Adrenal gland (tissue), 5 donors: ENCODE results near the gene FAM89A.

Experiments used
- CTCF ChIP-seq, 6 experiments: fragments of 450-650 bp in 4 of 6; fragments of 200-600 bp in 2 of 6; sonication (generic) in 1 of 6; IDR thresholded peaks; 1 replicate in 5 of 6; 2 replicates in 1 of 6; pipeline versions ENCODE4 v1.5.1 to v1.8.0; 2016 to 2021; ENCODE audit warnings: antibody characterized with exemption in 6 of 6, mild to moderate bottlenecking in 2 of 6, moderate library complexity in 1 of 6
- POLR2A ChIP-seq, 2 donors: fragments of 450-650 bp; IDR thresholded peaks; one replicate each; pipeline ENCODE4 v1.6.1; 2017; ENCODE audit warnings: antibody characterized with exemption in 2 of 2, mild to moderate bottlenecking in 2 of 2, moderate library complexity in 1 of 2
- donor health status: DM: no; HTN: no; CAD: no.

GRCh38 chr1:231075020-231075419 is 35.0 kb upstream of the FAM89A start:
- no peak for TF ChIP-seq POLR2A (IDR thresholded peaks at IDR 0.05)
- no peak for TF ChIP-seq CTCF (IDR thresholded peaks at IDR 0.05)
